GM20000 (cell line): ENCODE data around the gene CD81.

ENCODE experiments used
- DNase-seq: peaks from one replicate; pipeline ENCODE4 v3.0.0; 2012; ENCODE audit warnings: low spot score
- TF ChIP-seq, protein P1 (sequence below): IDR thresholded peaks from 2 replicates; pipeline ENCODE4 v1.5.1; 2012; ENCODE audit warnings: mild to moderate bottlenecking, control low read depth; ENCODE audit errors: extremely low read depth, missing control alignments

The CD81 gene

DNA sequence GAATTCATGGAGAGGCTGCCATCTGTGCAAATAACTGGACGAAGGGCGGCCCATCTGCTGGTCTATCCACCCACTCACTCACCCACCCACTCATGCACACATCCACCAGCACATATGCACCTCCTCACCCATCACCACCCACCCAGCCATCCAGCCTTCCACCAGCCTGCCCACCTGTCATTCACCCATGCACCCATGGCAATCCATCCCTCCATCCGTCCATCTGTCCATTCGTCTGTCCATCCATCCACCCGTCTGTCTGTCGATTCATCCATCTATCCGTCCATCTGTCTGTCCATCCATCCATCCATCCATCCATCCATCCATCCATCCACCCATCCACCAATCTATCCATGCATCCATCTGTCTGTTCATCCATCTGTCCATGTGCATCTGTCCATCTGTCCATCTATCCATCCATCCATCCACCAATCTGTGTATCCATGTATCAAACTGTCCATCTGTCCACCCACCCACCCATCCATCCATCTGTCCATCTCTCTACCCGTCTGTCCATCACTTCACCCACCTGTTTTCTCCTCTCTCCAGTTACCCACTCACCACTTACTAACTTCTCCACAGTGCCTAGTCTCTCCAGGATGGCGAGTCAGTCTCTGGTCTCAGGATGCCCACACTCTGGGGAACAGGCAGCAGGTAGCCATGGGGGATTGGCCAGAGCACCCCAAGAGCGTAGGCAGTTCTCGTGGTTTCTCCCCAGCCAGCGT lies 58.3 kb downstream of the CD81 start:
- DNase-seq, result no peak
- TF ChIP-seq, protein P1, sequence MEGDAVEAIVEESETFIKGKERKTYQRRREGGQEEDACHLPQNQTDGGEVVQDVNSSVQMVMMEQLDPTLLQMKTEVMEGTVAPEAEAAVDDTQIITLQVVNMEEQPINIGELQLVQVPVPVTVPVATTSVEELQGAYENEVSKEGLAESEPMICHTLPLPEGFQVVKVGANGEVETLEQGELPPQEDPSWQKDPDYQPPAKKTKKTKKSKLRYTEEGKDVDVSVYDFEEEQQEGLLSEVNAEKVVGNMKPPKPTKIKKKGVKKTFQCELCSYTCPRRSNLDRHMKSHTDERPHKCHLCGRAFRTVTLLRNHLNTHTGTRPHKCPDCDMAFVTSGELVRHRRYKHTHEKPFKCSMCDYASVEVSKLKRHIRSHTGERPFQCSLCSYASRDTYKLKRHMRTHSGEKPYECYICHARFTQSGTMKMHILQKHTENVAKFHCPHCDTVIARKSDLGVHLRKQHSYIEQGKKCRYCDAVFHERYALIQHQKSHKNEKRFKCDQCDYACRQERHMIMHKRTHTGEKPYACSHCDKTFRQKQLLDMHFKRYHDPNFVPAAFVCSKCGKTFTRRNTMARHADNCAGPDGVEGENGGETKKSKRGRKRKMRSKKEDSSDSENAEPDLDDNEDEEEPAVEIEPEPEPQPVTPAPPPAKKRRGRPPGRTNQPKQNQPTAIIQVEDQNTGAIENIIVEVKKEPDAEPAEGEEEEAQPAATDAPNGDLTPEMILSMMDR, result no peak

DNA sequence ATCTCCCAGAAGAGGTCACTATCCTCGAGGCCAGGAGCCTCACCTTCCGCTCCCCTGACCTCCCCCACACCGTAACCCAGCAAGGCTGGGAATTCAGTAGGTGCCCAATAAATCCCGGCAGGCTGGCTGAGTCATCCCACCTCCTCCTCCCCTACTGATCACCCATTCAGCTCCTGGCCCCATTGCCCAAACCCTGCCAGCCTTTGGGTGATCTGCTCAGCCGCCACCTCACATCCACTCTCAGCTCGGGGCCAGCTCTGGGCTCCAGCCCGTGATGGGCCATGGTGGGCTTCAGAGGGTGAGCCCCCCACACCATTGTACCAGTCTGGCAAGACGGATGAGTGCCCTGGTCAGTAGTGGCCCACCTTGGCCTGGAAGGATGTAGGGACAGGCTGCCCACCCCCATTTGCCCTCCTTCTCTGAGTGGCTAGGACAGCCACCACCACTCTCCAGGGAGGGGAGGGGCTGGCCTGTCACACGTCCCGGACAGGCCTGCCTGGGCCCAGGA lies 59.0 kb downstream of the CD81 start:
- TF ChIP-seq, protein P1, result no peak
- DNase-seq, result no peak

DNA sequence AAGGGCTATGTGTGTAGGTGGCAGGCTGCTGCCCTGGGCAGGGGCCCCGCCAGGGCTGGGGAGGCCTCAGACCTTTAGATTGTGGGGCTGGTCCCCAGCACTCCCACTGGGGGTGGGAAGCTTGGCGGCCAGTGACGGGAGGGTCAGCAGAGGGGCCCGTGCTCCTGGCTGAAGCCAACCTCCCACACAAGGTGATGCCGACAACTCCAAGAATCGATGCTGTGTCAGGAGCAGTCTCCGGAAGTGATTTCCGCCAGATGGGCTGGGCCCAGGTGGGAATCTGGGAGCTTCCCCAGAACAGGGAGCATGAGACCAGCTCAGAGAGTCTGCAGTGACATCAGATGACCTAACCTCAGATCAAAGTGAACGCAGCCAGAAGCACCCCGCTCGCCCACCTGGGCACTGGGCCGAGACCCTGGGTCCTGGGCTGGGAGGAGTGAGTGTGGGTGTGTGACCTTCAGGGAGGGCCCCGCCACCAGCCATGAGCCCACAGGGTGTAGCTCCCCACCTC lies 59.5 kb downstream of the CD81 start:
- DNase-seq, result no peak
- TF ChIP-seq, protein P1, result no peak

DNA sequence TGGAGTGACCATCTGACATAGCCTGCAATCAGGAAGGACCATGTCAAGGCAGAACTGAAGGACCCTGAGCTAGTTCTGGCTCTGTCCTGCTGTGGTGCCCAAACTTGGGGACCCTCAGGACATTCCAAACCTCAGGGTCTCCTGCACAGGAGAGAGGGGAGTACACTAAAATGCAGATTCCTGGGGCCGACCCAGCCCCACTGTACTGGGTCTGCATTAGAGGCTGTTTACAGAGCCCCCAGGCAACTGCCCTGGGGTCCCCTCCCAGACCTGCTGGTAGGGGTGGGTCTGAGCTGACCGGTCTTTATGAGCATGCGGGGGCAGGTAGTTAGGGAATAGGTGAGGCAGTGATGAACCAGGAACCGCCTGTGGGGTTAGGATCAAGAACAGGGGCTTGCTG lies 60.4 kb downstream of the CD81 start:
- DNase-seq, result no peak
- TF ChIP-seq, protein P1, result no peak

DNA sequence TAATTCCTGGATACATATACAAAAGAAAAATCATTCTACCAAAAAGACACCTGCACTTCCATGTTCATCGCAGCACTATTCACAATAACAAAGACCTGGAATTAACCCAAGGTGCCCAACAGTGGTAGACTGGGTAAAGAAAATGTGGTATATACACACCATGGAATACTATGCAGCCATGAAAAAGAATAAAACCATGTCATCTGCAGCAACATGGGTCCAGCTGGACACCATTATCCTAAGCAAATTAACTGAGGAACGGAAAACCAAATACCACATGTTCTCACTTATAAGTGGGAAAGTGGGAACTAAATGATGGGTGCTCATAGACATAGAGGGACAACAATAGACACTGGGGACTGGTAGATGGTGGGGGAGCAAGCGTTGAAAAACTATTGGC lies 62.7 kb downstream of the CD81 start:
- TF ChIP-seq, protein P1, result no peak
- no peak for DNase-seq

DNA sequence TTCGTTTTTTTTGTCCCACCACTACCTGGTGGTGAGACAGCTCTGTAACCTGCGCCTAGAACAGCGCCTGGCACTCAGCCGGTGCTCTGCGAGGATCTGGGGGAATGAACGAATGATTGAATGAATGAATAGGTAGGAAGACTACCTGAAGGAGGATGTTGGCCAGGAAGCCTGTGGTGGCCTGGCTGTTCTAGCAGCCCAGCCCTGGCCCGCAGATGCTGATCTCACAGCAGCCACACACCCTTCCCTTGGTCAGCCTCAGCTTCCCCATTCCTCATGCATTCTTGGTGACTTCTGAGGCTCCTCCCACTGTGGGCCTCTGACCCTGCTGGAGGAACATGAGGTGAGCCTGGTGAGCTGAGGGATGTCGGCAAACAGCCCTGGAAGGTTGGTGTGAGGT lies 63.5 kb downstream of the CD81 start:
- TF ChIP-seq, protein P1, result no peak
- no peak for DNase-seq

DNA sequence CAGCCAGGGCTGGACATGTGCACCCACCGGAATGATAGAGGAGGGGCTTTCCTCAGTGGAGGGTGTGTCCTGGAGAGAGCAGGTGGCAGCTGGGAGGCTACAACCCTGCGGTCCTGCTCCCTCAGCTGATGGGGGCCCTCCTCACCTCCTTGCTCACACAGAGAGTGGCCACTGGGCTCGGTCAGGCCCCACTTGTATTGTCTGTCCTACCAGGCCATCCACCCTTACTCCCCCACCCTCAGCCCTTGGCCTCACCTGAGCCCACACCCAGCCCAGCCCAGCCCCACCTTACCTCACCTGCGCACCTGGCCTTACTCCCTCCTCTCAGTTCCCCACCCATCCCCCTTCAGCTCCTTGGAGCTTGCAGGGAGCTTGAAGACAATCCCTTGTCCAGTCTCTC lies 64.1 kb downstream of the CD81 start:
- TF ChIP-seq, protein P1, result no peak
- DNase-seq, result no peak
